T-cell (primary cell): ENCODE results near the gene C10orf120. TPM values are rescaled to one million over a fixed set of nuclear protein-coding genes. Genes with fewer than 3 reads are reported as not detected.

ENCODE experiments used
- ATAC-seq, 4 experiments: fragments of 200-7000 bp in 3 of 4; fragments of 150-1000 bp in 1 of 4; cut with Tn5 transposase; replicated peaks in 1 of 4; 1 replicate in 3 of 4; 2 replicates in 1 of 4; pipeline ENCODE4 v1.10.0; 2021; ENCODE audit warnings: moderate library complexity in 3 of 4, mild to moderate bottlenecking in 2 of 4, moderate number of reproducible peaks in 1 of 4
- CTCF ChIA-PET, 2 donors: fragments of 300-600 bp; sonication (Branson Sonifier 250); formaldehyde crosslinking; loops; one replicate each; lab custom pipeline; 2022; ENCODE audit warnings: antibody characterized with exemption in 2 of 2; lab: Charles Lee
- POLR2A ChIA-PET, 2 donors: fragments of 300-600 bp; sonication (Branson Sonifier 250); formaldehyde crosslinking; loops; one replicate each; lab custom pipeline; 2022; ENCODE audit warnings: antibody characterized with exemption in 2 of 2; lab: Charles Lee
- DNase-seq, 35 experiments: peaks; one replicate each; pipeline versions ENCODE4 v3.0.0 to v3.0.0-alpha.2; 2013 to 2023
- H3K27ac ChIP-seq: one replicate; pipeline ENCODE4 v1.5.1; 2013; ENCODE audit warnings: low read length
- H3K27me3 ChIP-seq, 2 experiments: replicated peaks in 1 of 2; 1 replicate in 1 of 2; 2 replicates in 1 of 2; pipeline versions ENCODE4 v1.6.1 to v1.7.0; 2013; ENCODE audit warnings: low read length in 1 of 2, mixed read lengths in 1 of 2; ENCODE audit not compliant: control insufficient read depth in 2 of 2, insufficient read depth in 2 of 2; ENCODE audit errors: extremely low read depth in 1 of 2
- H3K36me3 ChIP-seq, 2 donors: 1 replicate in 1 of 2; 2 replicates in 1 of 2; pipeline versions ENCODE4 v1.6.1 to v1.7.0; 2013; ENCODE audit warnings: low read length in 1 of 2; ENCODE audit not compliant: control insufficient read depth in 2 of 2, insufficient read depth in 1 of 2; ENCODE audit errors: extremely low read depth in 1 of 2
- H3K4me1 ChIP-seq, 2 experiments: 1 replicate in 1 of 2; 2 replicates in 1 of 2; pipeline versions ENCODE4 v1.6.1 to v1.7.0; 2013; ENCODE audit warnings: low read length in 2 of 2, mixed read lengths in 1 of 2; ENCODE audit not compliant: insufficient read depth in 2 of 2, control insufficient read depth in 1 of 2; ENCODE audit errors: extremely low read depth in 1 of 2
- H3K4me3 ChIP-seq, 2 donors: 1 replicate in 1 of 2; 2 replicates in 1 of 2; pipeline versions ENCODE4 v1.5.1 to v1.7.0; 2013; ENCODE audit warnings: mild to moderate bottlenecking in 2 of 2, low read length in 1 of 2, moderate library complexity in 1 of 2; ENCODE audit not compliant: control insufficient read depth in 1 of 2; ENCODE audit errors: extremely low read depth in 1 of 2
- H3K9me3 ChIP-seq: 2 replicates; pipeline ENCODE4 v1.7.0; 2013
- H3K27ac Mint-ChIP-seq, 2 donors: one replicate each; pipeline ENCODE4 v1.8.0; 2020 to 2021; ENCODE audit warnings: mild to moderate bottlenecking in 2 of 2, mixed read lengths in 2 of 2
- H3K27me3 Mint-ChIP-seq, 2 donors: one replicate each; pipeline ENCODE4 v1.8.0; 2021 to 2022; ENCODE audit warnings: mixed read lengths in 2 of 2
- H3K36me3 Mint-ChIP-seq: one replicate; pipeline ENCODE4 v1.8.0; 2021; ENCODE audit warnings: mixed read lengths
- H3K4me1 Mint-ChIP-seq, 3 donors: one replicate each; pipeline ENCODE4 v1.8.0; 2020 to 2022; ENCODE audit warnings: mixed read lengths in 3 of 3, mild to moderate bottlenecking in 1 of 3
- H3K4me3 Mint-ChIP-seq, 3 donors: one replicate each; pipeline ENCODE4 v1.8.0; 2020 to 2022; ENCODE audit warnings: mild to moderate bottlenecking in 3 of 3, mixed read lengths in 3 of 3, moderate library complexity in 3 of 3
- H3K9me3 Mint-ChIP-seq, 3 donors: one replicate each; pipeline ENCODE4 v1.8.0; 2020 to 2022; ENCODE audit warnings: mixed read lengths in 3 of 3
- WGBS: methylation state at CpG from one replicate; pipeline ENCODE4 v1.1.5; 2013; ENCODE audit warnings: missing lambda C conversion rate; ENCODE audit not compliant: insufficient coverage; 5-methylcytosine and 5-hydroxymethylcytosine counted together
- total RNA-seq, 35 experiments: library from RNA in 6 of 35; stranded (reverse) in 6 of 35; fragments of 120-200 nt in 1 of 35; gene quantifications; one replicate each; pipeline versions ENCODE4 v1.2.1 to v1.2.4 and lab custom pipeline; 2013 to 2026

C10orf120 gene
- total RNA-seq (not detected), total RNA-seq (lab: John Stamatoyannopoulos, UW) (0 reads per million in 29 experiments)
- not detected for total RNA-seq (2013)

DNA sequence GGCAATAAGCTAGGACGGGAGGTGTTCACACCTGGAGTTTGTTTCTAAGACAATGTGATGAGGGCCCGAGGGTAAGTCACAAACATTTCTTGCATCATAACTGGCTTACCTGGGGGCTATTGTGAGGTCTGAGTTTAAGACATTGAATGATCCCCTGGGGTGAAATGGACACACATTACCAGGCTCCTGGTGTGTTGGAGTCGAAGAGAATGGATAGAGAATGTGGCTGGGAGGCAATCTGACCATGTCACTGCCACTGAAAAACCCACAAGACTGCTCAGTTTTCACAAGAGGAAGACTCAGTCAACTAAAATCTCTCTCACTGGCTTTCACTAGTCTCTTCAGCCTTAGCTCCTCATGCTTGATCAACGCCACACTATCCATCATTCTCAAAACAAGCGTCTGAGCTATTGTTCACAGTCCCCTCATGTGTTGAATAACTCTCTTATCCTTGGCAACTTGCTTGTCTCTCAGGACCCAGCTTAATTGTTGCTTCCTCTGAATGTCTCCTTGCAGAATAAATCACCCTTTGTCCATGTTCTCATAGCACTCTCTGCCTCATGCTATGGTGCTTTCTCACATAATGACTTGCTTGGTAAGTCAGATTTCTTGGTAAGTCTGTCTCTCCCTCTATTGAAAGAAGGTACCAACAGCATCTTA is at the start of gene C10orf120:
C10orf120 (minus strand) TSS at position 51 of the 660 bp plus-strand sequence. CDS start 56 bp downstream, outside the sequence.
- DNase-seq (no peak), ATAC-seq (no peak)
- Histone ChIP-seq H3K9me3 (no peaks in the 10 kb centered on the region), H3K27me3 (peaks cover 0 to 5% of the 10 kb centered on the region in 2 experiments), H3K4me3 (no peak within 1 kb of the TSS), H3K27ac (no peak within 1 kb of the TSS), H3K4me1 (no peaks in the 10 kb centered on the region), H3K36me3 (no peaks in the 10 kb centered on the region)
- ChIA-PET CTCF (no interaction called here), POLR2A (interaction anchor here in 1 of 2 donors (0.6 kb wide), 1 partner anchor 861 kb away, joined by 3 read pairs; no protein-coding TSS in a partner anchor)
- Mint-ChIP-seq H3K9me3 (no peaks in the 10 kb centered on the region), H3K36me3 (no peaks in the 10 kb centered on the region), H3K4me3 (no peak within 1 kb of the TSS), H3K27me3 (peaks cover 0 to 5% of the 10 kb centered on the region in 2 donors), H3K4me1 (no peaks in the 10 kb centered on the region), H3K27ac (no peak within 1 kb of the TSS)
- WGBS = 74% methylated on average over 4 of the region's 5 CpGs

DNA sequence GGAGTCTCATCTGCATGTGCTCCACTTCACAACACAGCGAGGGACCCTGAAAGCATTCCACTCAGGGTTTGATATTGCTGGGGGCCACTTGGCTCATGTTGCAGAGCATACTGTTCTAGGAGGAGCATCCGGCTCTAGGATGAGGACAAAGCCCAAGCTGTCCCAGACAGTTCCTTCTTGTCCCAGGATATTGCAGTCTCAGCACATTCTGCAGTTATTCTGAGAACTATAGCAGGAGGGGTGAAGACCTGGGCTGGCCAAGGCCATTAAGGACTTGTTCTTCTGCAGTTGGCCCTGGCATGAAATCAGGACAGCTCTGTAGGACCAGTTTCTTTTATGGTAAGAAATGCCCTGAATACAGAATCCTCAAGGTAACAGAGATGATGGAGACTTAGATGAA is 48.9 kb upstream of the C10orf120 start:
- H3K4me3 Mint-ChIP-seq = no peak overlapping the region
- Histone ChIP-seq H3K27ac (no peak overlapping the region), H3K4me1 (no peaks in the 10 kb centered on the region), H3K36me3 (no peaks in the 10 kb centered on the region), H3K27me3 (peaks cover 0 to 10% of the 10 kb centered on the region in 2 experiments), H3K9me3 (no peaks in the 10 kb centered on the region), H3K4me3 (no peak overlapping the region)
- no peak for ATAC-seq
- H3K36me3 Mint-ChIP-seq = no peaks in the 10 kb centered on the region
- no peaks in the 10 kb centered on the region for H3K9me3 Mint-ChIP-seq
- DNase-seq = no peak
- 56% methylated on average over 2 of the region's 2 CpGs for WGBS
- H3K27ac Mint-ChIP-seq = no peak overlapping the region
- CTCF ChIA-PET = no interaction called here
- POLR2A ChIA-PET = no interaction called here
- no peaks in the 10 kb centered on the region for H3K4me1 Mint-ChIP-seq
- peaks cover 11 to 29% of the 10 kb centered on the region in 2 donors for H3K27me3 Mint-ChIP-seq

DNA sequence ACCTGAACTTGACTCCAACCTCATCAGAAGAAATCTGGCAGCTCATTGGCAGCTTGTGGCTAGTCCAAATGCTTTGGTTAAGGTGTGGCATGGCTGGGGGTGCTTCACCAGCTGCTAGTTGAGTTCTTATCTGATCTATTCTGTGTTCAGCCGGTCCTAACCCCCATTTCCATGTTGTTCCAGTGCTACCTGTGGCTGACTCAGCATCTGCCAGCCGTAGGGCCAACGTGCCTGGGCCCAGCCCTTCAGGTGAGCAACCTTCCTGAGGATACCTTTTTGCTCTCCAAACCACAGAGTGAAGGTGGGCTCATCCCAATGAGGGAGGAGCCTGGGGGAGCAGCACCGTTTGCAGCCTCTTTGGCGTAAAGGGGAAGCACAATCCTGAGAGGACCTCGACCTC is 46.8 kb upstream of the C10orf120 start:
- no peak for ATAC-seq
- H3K4me3 ChIP-seq = no peak overlapping the region

DNA sequence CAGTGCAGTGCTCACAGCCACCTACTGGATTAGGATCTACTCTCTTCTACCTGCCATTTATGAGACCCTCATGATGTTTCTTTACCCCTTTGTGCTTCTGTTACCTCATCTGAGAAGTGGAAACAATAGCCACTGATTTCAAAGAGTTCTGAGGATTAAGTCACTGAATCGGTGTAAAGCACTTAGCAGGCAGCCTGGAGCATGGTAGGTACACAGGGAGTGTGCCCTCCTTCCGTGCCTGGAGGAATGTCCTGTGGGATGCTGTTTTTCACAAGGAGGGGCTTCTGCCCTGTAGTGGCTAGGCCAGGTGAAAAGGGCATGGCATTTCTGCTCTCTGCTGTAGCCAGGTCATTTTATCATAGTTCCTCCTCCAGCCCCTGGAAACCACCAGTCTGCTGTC is 44.6 kb upstream of the C10orf120 start:
- Histone ChIP-seq H3K27ac (no peak overlapping the region), H3K36me3 (no peaks in the 10 kb centered on the region), H3K4me1 (no peaks in the 10 kb centered on the region), H3K4me3 (no peak overlapping the region), H3K9me3 (no peaks in the 10 kb centered on the region), H3K27me3 (peaks cover 0 to 6% of the 10 kb centered on the region in 2 experiments)
- DNase-seq (no peak), ATAC-seq (no peak)
- Mint-ChIP-seq H3K36me3 (no peaks in the 10 kb centered on the region), H3K4me3 (no peak overlapping the region), H3K9me3 (no peaks in the 10 kb centered on the region), H3K27me3 (peaks cover 10 to 24% of the 10 kb centered on the region in 2 donors), H3K4me1 (no peaks in the 10 kb centered on the region), H3K27ac (no peak overlapping the region)
- ChIA-PET POLR2A (interaction anchor here in 1 of 2 donors (0.7 kb wide), 1 partner anchor 17 kb away, joined by 4 read pairs; no protein-coding TSS in a partner anchor), CTCF (no interaction called here)
- 74% methylated on average over 2 of the region's 2 CpGs for WGBS

More for the DNA sequence above, 46.8 kb upstream of the C10orf120 start:
- Mint-ChIP-seq H3K4me3 (no peak overlapping the region), H3K27ac (no peak overlapping the region), H3K36me3 (no peaks in the 10 kb centered on the region), H3K4me1 (no peaks in the 10 kb centered on the region), H3K27me3 (peaks cover 12 to 34% of the 10 kb centered on the region in 2 donors), H3K9me3 (no peaks in the 10 kb centered on the region)
- Histone ChIP-seq H3K4me1 (no peaks in the 10 kb centered on the region), H3K27me3 (peaks cover 0 to 10% of the 10 kb centered on the region in 2 experiments), H3K27ac (no peak overlapping the region), H3K9me3 (no peaks in the 10 kb centered on the region), H3K36me3 (no peaks in the 10 kb centered on the region)
- DNase-seq = no peak
- WGBS = 47% methylated on average over 5 of the region's 6 CpGs
- ChIA-PET CTCF (no interaction called here), POLR2A (no interaction called here)

DNA sequence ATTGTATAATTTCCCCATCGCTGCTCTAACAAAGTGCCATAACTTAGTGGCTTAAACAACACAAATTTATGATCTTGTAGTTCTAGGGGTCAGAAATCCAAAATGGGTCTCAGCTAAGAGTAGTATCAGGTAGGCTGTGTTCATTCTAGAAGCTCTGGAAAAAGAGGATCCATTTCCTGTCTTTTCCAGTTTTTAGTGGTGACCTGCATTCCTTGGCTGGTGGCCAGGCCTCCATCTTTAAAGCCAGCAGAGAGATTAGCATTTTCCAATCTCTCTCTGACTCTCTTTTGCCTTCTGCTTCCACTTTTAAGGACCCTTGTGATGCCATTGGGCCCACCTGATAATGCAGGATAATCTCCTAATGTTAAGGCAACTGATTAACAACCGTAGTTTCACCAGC is 41.0 kb upstream of the C10orf120 start:
- no peaks in the 10 kb centered on the region for H3K9me3 ChIP-seq
- H3K27ac Mint-ChIP-seq = no peak overlapping the region
- no CpG with 5 or more reads among the region's 2 CpGs for WGBS
- H3K27me3 ChIP-seq = no peaks in the 10 kb centered on the region
- no peak overlapping the region for H3K4me3 ChIP-seq
- H3K36me3 ChIP-seq = no peaks in the 10 kb centered on the region
- no peaks in the 10 kb centered on the region for H3K4me1 ChIP-seq
- ChIA-PET POLR2A (no interaction called here), CTCF (no interaction called here)
- H3K4me3 Mint-ChIP-seq = no peak overlapping the region
- no peaks in the 10 kb centered on the region for H3K9me3 Mint-ChIP-seq
- H3K27me3 Mint-ChIP-seq = peaks cover 8 to 16% of the 10 kb centered on the region in 2 donors
- no peaks in the 10 kb centered on the region for H3K4me1 Mint-ChIP-seq
- DNase-seq (no peak), ATAC-seq (no peak)
- no peak overlapping the region for H3K27ac ChIP-seq
- H3K36me3 Mint-ChIP-seq = no peaks in the 10 kb centered on the region

DNA sequence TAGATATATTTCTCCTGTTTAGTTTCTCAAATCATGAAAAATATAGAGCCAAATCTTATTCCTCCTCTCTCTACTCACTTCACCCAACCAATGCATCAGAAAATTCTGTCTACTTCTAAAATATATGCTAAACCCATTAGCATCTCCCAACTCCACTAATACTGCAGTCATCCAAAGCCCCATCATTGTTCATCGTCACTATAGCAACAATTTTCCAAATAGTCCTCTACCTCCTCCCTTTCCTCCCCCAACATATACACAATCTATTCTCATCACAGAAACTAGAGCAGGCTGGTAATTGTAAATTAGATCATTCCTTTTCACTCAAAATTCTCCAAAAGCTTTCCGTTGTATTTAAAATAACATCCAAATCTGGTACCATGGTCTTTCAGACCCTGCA is 38.4 kb upstream of the C10orf120 start:
- Histone ChIP-seq H3K27me3 (peaks cover 0 to 4% of the 10 kb centered on the region in 2 experiments), H3K36me3 (no peaks in the 10 kb centered on the region), H3K27ac (no peak overlapping the region), H3K4me1 (no peaks in the 10 kb centered on the region), H3K4me3 (no peak overlapping the region), H3K9me3 (no peaks in the 10 kb centered on the region)
- Mint-ChIP-seq H3K27ac (no peak overlapping the region), H3K4me3 (no peak overlapping the region), H3K9me3 (no peaks in the 10 kb centered on the region), H3K36me3 (no peaks in the 10 kb centered on the region), H3K27me3 (peaks cover 6 to 14% of the 10 kb centered on the region in 2 donors), H3K4me1 (no peaks in the 10 kb centered on the region)
- ChIA-PET CTCF (no interaction called here), POLR2A (no interaction called here)
- DNase-seq = no peak
- 100% methylated on average over 1 of the region's 2 CpGs for WGBS
- ATAC-seq = no peak
